CD4-positive, alpha-beta T cell (primary cell): ENCODE data around the gene PKNOX2. TPM values are rescaled to one million over a fixed set of nuclear protein-coding genes. Genes with fewer than 3 reads are reported as not detected.

Experiments used
- ATAC-seq: fragments of 200-7000 bp; cut with Tn5 transposase; one replicate; pipeline ENCODE4 v1.10.0; 2022; ENCODE audit warnings: mild to moderate bottlenecking; ENCODE audit not compliant: poor library complexity
- CTCF ChIA-PET: fragments of 350-600 bp; sonication (Branson Sonifier 250); formaldehyde crosslinking; loops from one replicate; lab custom pipeline; 2021; ENCODE audit warnings: antibody characterized with exemption, inconsistent platforms; lab: Charles Lee
- POLR2A ChIA-PET: fragments of 350-600 bp; sonication (Branson Sonifier 250); formaldehyde crosslinking; loops from one replicate; lab custom pipeline; 2021; ENCODE audit warnings: antibody characterized with exemption, inconsistent platforms; lab: Charles Lee
- DNase-seq, 14 experiments: peaks; one replicate each; pipeline ENCODE4 v3.0.0-alpha.2; 2013 to 2020; ENCODE audit warnings: mixed read lengths in 2 of 14
- H3K27ac ChIP-seq, 2 donors: one replicate each; pipeline versions ENCODE4 v1.5.1 to v1.7.0; 2013; ENCODE audit warnings: low read length in 2 of 2, low read depth in 1 of 2, mild to moderate bottlenecking in 1 of 2
- H3K27me3 ChIP-seq, 2 experiments: 1 replicate in 1 of 2; 2 replicates in 1 of 2; pipeline versions ENCODE4 v1.6.1 to v1.7.0; 2013; ENCODE audit warnings: low read length in 2 of 2, control low read depth in 1 of 2, mild to moderate bottlenecking in 1 of 2, moderate library complexity in 1 of 2; ENCODE audit not compliant: insufficient read depth in 2 of 2, control insufficient read depth in 1 of 2
- H3K36me3 ChIP-seq: one replicate; pipeline ENCODE4 v1.6.1; 2013; ENCODE audit warnings: low read length, control low read depth; ENCODE audit not compliant: insufficient read depth
- H3K4me1 ChIP-seq: one replicate; pipeline ENCODE4 v1.6.1; 2013; ENCODE audit warnings: low read length, control low read depth; ENCODE audit not compliant: insufficient read depth
- H3K4me3 ChIP-seq: one replicate; pipeline ENCODE4 v1.5.1; 2013; ENCODE audit warnings: mild to moderate bottlenecking, low read length, moderate library complexity
- H3K9me3 ChIP-seq, 2 experiments: 1 replicate in 1 of 2; 2 replicates in 1 of 2; pipeline versions ENCODE4 v1.6.1 to v1.7.0; 2013; ENCODE audit warnings: low read length in 2 of 2, mild to moderate bottlenecking in 2 of 2, control low read depth in 1 of 2, moderate library complexity in 1 of 2; ENCODE audit not compliant: control insufficient read depth in 1 of 2, insufficient read depth in 1 of 2
- H3K27ac Mint-ChIP-seq: one replicate; pipeline ENCODE4 v1.8.0; 2020; ENCODE audit warnings: mixed read lengths
- H3K27me3 Mint-ChIP-seq: one replicate; pipeline ENCODE4 v1.8.0; 2021; ENCODE audit warnings: mixed read lengths
- H3K36me3 Mint-ChIP-seq: one replicate; pipeline ENCODE4 v1.8.0; 2021; ENCODE audit warnings: low read depth, mixed read lengths
- H3K4me1 Mint-ChIP-seq: one replicate; pipeline ENCODE4 v1.8.0; 2021; ENCODE audit warnings: low read depth, mixed read lengths
- H3K4me3 Mint-ChIP-seq: one replicate; pipeline ENCODE4 v1.8.0; 2020; ENCODE audit warnings: mild to moderate bottlenecking, mixed read lengths
- H3K9me3 Mint-ChIP-seq: one replicate; pipeline ENCODE4 v1.8.0; 2020; ENCODE audit warnings: mixed read lengths
- CTCF ChIP-seq: fragments of 200-600 bp; IDR thresholded peaks from one replicate; pipeline ENCODE4 v1.8.0; 2022; ENCODE audit warnings: antibody characterized with exemption, mild to moderate bottlenecking
- intact Hi-C, 2 experiments: fragments of 100-400 bp; cut with DNase I in 1 of 2; cut with micrococcal nuclease in 1 of 2; formaldehyde crosslinking; loops; one replicate each; pipeline versions ENCODE4 v1.15.1 to v1.9.0; 2023 to 2025; cut with DNase I, micrococcal nuclease
- total RNA-seq, 174 experiments: library from RNA in 2 of 174; stranded (reverse) in 2 of 174; gene quantifications; one replicate each; pipeline ENCODE4 v1.2.3 and lab custom pipeline; 2021 to 2026

The PKNOX2 gene
- total RNA-seq, 2 experiments from 2014 or later: not detected

GRCh38 chr11:125228993-125229392 lies 64.4 kb downstream of the PKNOX2 start:
- DNase-seq: no peak
- peaks cover 30% of the 10 kb centered on the region for H3K27me3 Mint-ChIP-seq
- H3K27ac ChIP-seq: no peak overlapping the region
- no peaks in the 10 kb centered on the region for H3K4me1 Mint-ChIP-seq
- ATAC-seq: no peak
- no peak for TF ChIP-seq CTCF
- H3K27me3 ChIP-seq: no peaks in the 10 kb centered on the region
- H3K4me3 Mint-ChIP-seq: no peak overlapping the region
- no peaks in the 10 kb centered on the region for H3K9me3 ChIP-seq
- CTCF ChIA-PET: no interaction called here
- H3K9me3 Mint-ChIP-seq: no peaks in the 10 kb centered on the region
- H3K36me3 Mint-ChIP-seq: no peaks in the 10 kb centered on the region
- intact Hi-C loops: no loop called here
- no peak overlapping the region for H3K4me3 ChIP-seq
- no peaks in the 10 kb centered on the region for H3K36me3 ChIP-seq
- POLR2A ChIA-PET: no interaction called here
- no peak overlapping the region for H3K27ac Mint-ChIP-seq
- H3K4me1 ChIP-seq: no peaks in the 10 kb centered on the region

GRCh38 chr11:125229916-125230315 lies 65.4 kb downstream of the PKNOX2 start:
- H3K36me3 Mint-ChIP-seq: no peaks in the 10 kb centered on the region
- H3K27me3 ChIP-seq: no peaks in the 10 kb centered on the region
- H3K4me1 ChIP-seq: no peaks in the 10 kb centered on the region
- H3K36me3 ChIP-seq: no peaks in the 10 kb centered on the region
- no peaks in the 10 kb centered on the region for H3K9me3 Mint-ChIP-seq
- POLR2A ChIA-PET: no interaction called here
- intact Hi-C loops: no loop called here
- H3K4me1 Mint-ChIP-seq: no peaks in the 10 kb centered on the region
- no peak overlapping the region for H3K27ac Mint-ChIP-seq
- no peak for TF ChIP-seq CTCF
- peaks cover 37% of the 10 kb centered on the region for H3K27me3 Mint-ChIP-seq
- no peak for ATAC-seq
- DNase-seq: no peak
- H3K4me3 ChIP-seq: no peak overlapping the region
- no peak overlapping the region for H3K27ac ChIP-seq
- H3K4me3 Mint-ChIP-seq: no peak overlapping the region
- H3K9me3 ChIP-seq: no peaks in the 10 kb centered on the region
- CTCF ChIA-PET: no interaction called here

DNA sequence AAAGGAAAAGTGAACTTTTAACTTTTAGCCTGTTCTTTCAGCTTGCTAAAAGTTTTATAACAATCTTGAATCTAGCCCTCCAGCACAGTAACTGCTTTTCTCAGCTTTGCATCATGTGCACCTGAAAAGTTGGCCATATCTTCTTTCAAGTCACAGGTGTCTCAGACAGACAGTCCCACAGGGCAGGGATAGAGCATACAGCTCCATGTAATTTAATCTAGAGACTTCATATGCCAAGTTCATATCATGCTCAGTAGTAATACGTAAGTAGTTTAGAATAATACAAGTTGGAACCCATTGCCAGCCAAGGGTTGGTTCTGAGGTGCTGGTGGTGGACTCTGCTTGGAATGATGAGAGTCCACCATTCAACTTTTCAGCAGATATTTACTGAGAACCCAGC lies 68.6 kb downstream of the PKNOX2 start:
- Histone ChIP-seq H3K27me3 (peaks cover 0 to 4% of the 10 kb centered on the region in 2 experiments), H3K36me3 (no peaks in the 10 kb centered on the region), H3K27ac (no peak overlapping the region), H3K9me3 (peaks cover 0 to 8% of the 10 kb centered on the region in 2 experiments), H3K4me3 (no peak overlapping the region), H3K4me1 (no peaks in the 10 kb centered on the region)
- Mint-ChIP-seq H3K27ac (no peak overlapping the region), H3K27me3 (peaks cover 42% of the 10 kb centered on the region), H3K36me3 (no peaks in the 10 kb centered on the region), H3K4me3 (no peak overlapping the region), H3K9me3 (no peaks in the 10 kb centered on the region), H3K4me1 (no peaks in the 10 kb centered on the region)
- CTCF ChIA-PET: no interaction called here
- POLR2A ChIA-PET: no interaction called here
- TF ChIP-seq CTCF: no peak
- intact Hi-C loops: no loop called here
- DNase-seq (no peak), ATAC-seq (no peak)
